Liver (tissue), 3 donors: ENCODE data around the gene TLR5.

Source experiments
- EGR1 ChIP-seq, 2 donors: IDR thresholded peaks; 2 replicates each; pipeline ENCODE4 v1.6.1; 2016 to 2018; ENCODE audit warnings: antibody characterized with exemption in 2 of 2, low read depth in 2 of 2
- FOXA1 ChIP-seq: IDR thresholded peaks from 2 replicates; pipeline ENCODE4 v1.6.1; 2016; ENCODE audit warnings: antibody characterized with exemption
- GABPA ChIP-seq, 2 donors: IDR thresholded peaks in 1 of 2; conservative IDR thresholded peaks in 1 of 2; 2 replicates each; pipeline ENCODE4 v1.6.1; 2016; ENCODE audit warnings: antibody characterized with exemption in 2 of 2, mild to moderate bottlenecking in 1 of 2, moderate library complexity in 1 of 2
- HNF4A ChIP-seq, 2 donors: conservative IDR thresholded peaks; 2 replicates each; pipeline ENCODE4 v1.6.1; 2016; ENCODE audit warnings: antibody characterized with exemption in 2 of 2, mild to moderate bottlenecking in 2 of 2
- HNF4G ChIP-seq: IDR thresholded peaks from 2 replicates; pipeline ENCODE4 v1.6.1; 2016; ENCODE audit warnings: antibody characterized with exemption
- RAD21 ChIP-seq, 2 donors: IDR thresholded peaks; 2 replicates each; pipeline ENCODE4 v1.6.1; 2016; ENCODE audit warnings: antibody characterized with exemption in 2 of 2, mild to moderate bottlenecking in 2 of 2
- RXRA ChIP-seq, 2 donors: IDR thresholded peaks; 2 replicates each; pipeline ENCODE4 v1.6.1; 2017 to 2018; ENCODE audit warnings: antibody characterized with exemption in 2 of 2, mild to moderate bottlenecking in 1 of 2
- SP1 ChIP-seq: IDR thresholded peaks from 2 replicates; pipeline ENCODE4 v1.6.1; 2018; ENCODE audit warnings: antibody characterized with exemption, mild to moderate bottlenecking
- TAF1 ChIP-seq: conservative IDR thresholded peaks from 2 replicates; pipeline ENCODE4 v1.6.1; 2016; ENCODE audit warnings: antibody characterized with exemption, mild to moderate bottlenecking
- TF ChIP-seq, protein P1 (sequence below): IDR thresholded peaks from 2 replicates; pipeline ENCODE4 v1.6.1; 2016; ENCODE audit warnings: antibody characterized with exemption
- TF ChIP-seq, protein P2 (sequence below): fragments of 150-350 bp; IDR thresholded peaks from 2 replicates; pipeline ENCODE4 v1.5.1; 2017; ENCODE audit warnings: improper control_type of control experiment, low read depth, low read length; ENCODE audit not compliant: missing input control
- TF ChIP-seq, protein P3 (sequence below): IDR thresholded peaks from 2 replicates; pipeline ENCODE4 v1.6.1; 2016; ENCODE audit warnings: antibody characterized with exemption
- TF ChIP-seq, protein P4 (sequence below): IDR thresholded peaks from 2 replicates; pipeline ENCODE4 v1.6.1; 2016; ENCODE audit warnings: antibody characterized with exemption, mild to moderate bottlenecking
- TF ChIP-seq, protein P5 (sequence below): IDR thresholded peaks from 2 replicates; pipeline ENCODE4 v1.6.1; 2016; ENCODE audit warnings: antibody characterized with exemption
- donor health status: healthy.
- donor health status: healthy.

DNA sequence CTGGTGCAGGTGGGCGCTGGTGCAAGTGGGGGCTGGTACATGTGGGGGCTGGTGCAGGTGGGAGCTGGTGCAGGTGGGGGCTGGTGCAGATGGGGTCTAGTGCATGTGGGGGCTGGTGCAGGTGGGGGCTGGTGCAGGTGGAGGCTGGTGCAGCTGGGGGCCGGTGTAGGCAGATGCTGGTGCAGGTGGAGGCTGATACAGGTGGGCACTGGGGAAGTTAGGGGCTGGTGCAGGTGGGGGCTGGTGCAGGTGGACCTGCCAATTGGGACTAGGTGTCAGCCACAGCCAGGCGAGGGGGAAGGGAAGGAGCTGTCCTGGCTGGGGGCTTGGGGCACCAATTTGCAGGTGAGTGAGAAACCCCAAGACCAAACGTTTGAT lies 46.5 kb upstream of the TLR5 start:
- TF ChIP-seq SP1: no peak
- TF ChIP-seq, protein P1, sequence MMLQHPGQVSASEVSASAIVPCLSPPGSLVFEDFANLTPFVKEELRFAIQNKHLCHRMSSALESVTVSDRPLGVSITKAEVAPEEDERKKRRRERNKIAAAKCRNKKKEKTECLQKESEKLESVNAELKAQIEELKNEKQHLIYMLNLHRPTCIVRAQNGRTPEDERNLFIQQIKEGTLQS: no peak
- TF ChIP-seq HNF4G: no peak
- TF ChIP-seq, protein P2, sequence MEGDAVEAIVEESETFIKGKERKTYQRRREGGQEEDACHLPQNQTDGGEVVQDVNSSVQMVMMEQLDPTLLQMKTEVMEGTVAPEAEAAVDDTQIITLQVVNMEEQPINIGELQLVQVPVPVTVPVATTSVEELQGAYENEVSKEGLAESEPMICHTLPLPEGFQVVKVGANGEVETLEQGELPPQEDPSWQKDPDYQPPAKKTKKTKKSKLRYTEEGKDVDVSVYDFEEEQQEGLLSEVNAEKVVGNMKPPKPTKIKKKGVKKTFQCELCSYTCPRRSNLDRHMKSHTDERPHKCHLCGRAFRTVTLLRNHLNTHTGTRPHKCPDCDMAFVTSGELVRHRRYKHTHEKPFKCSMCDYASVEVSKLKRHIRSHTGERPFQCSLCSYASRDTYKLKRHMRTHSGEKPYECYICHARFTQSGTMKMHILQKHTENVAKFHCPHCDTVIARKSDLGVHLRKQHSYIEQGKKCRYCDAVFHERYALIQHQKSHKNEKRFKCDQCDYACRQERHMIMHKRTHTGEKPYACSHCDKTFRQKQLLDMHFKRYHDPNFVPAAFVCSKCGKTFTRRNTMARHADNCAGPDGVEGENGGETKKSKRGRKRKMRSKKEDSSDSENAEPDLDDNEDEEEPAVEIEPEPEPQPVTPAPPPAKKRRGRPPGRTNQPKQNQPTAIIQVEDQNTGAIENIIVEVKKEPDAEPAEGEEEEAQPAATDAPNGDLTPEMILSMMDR: no peak
- TF ChIP-seq, protein P3, sequence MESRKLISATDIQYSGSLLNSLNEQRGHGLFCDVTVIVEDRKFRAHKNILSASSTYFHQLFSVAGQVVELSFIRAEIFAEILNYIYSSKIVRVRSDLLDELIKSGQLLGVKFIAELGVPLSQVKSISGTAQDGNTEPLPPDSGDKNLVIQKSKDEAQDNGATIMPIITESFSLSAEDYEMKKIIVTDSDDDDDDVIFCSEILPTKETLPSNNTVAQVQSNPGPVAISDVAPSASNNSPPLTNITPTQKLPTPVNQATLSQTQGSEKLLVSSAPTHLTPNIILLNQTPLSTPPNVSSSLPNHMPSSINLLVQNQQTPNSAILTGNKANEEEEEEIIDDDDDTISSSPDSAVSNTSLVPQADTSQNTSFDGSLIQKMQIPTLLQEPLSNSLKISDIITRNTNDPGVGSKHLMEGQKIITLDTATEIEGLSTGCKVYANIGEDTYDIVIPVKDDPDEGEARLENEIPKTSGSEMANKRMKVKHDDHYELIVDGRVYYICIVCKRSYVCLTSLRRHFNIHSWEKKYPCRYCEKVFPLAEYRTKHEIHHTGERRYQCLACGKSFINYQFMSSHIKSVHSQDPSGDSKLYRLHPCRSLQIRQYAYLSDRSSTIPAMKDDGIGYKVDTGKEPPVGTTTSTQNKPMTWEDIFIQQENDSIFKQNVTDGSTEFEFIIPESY: no peak
- TF ChIP-seq RAD21 (IDR thresholded peaks at IDR 0.05): no peak
- no peak for TF ChIP-seq GABPA (IDR thresholded peaks at IDR 0.05 in 1 of 2, conservative IDR thresholded peaks at IDR 0.05 in 1 of 2)
- TF ChIP-seq FOXA1: no peak
- TF ChIP-seq, protein P4, sequence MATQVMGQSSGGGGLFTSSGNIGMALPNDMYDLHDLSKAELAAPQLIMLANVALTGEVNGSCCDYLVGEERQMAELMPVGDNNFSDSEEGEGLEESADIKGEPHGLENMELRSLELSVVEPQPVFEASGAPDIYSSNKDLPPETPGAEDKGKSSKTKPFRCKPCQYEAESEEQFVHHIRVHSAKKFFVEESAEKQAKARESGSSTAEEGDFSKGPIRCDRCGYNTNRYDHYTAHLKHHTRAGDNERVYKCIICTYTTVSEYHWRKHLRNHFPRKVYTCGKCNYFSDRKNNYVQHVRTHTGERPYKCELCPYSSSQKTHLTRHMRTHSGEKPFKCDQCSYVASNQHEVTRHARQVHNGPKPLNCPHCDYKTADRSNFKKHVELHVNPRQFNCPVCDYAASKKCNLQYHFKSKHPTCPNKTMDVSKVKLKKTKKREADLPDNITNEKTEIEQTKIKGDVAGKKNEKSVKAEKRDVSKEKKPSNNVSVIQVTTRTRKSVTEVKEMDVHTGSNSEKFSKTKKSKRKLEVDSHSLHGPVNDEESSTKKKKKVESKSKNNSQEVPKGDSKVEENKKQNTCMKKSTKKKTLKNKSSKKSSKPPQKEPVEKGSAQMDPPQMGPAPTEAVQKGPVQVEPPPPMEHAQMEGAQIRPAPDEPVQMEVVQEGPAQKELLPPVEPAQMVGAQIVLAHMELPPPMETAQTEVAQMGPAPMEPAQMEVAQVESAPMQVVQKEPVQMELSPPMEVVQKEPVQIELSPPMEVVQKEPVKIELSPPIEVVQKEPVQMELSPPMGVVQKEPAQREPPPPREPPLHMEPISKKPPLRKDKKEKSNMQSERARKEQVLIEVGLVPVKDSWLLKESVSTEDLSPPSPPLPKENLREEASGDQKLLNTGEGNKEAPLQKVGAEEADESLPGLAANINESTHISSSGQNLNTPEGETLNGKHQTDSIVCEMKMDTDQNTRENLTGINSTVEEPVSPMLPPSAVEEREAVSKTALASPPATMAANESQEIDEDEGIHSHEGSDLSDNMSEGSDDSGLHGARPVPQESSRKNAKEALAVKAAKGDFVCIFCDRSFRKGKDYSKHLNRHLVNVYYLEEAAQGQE: no peak
- TF ChIP-seq, protein P5, sequence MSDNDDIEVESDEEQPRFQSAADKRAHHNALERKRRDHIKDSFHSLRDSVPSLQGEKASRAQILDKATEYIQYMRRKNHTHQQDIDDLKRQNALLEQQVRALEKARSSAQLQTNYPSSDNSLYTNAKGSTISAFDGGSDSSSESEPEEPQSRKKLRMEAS: no peak
- no peak for TF ChIP-seq TAF1
- TF ChIP-seq EGR1 (IDR thresholded peaks at IDR 0.05; ENCODE audit: low read depth in 2 of 2): no peak
- TF ChIP-seq RXRA (IDR thresholded peaks at IDR 0.05): no peak
- no peak for TF ChIP-seq HNF4A (conservative IDR thresholded peaks at IDR 0.05)
